A549 (cell line): ENCODE results near the gene SMIM11. TPM values are rescaled to one million over a fixed set of nuclear protein-coding genes. Genes with fewer than 3 reads are reported as not detected.
A peak's percentile ranks its signal among the peaks of the same experiment; 100 is the strongest.
"Not testable (repeated sequence)": the region's sequence is repeated elsewhere in the genome, so short reads cannot be mapped to it uniquely, and the experiment has no call there.

ENCODE experiments used
- ATAC-seq, 2 experiments: fragments of 200-7000 bp in 1 of 2; fragments of >200 bp in 1 of 2; cut with Nextera tagmentation in 1 of 2; cut with Tn5 transposase in 1 of 2; 3 replicates each; pipeline versions ENCODE4 v1.8.0 to v1.9.1; 2018 to 2020; ENCODE audit warnings: mild to moderate bottlenecking in 1 of 2, moderate library complexity in 1 of 2
- CTCF ChIA-PET: fragments of 300-600 bp; sonication (Branson Sonifier 250); formaldehyde crosslinking; extraction: SDS; loops from one replicate; lab custom pipeline; 2021; ENCODE audit warnings: antibody characterized with exemption, inconsistent platforms; lab: Yijun Ruan, JAX
- POLR2A ChIA-PET: fragments of 350-600 bp; formaldehyde crosslinking; extraction: SDS; loops from one replicate; lab custom pipeline; 2021; ENCODE audit warnings: antibody characterized with exemption, inconsistent platforms; lab: Yijun Ruan, JAX
- DNase-seq, 2 experiments: peaks; one replicate each; pipeline versions ENCODE4 v3.0.0 to v3.0.0-alpha.2; 2011 to 2016; ENCODE audit warnings: low read depth in 1 of 2, low spot score in 1 of 2
- FAIRE-seq: peaks from 2 replicates; lab custom pipeline; 2011; peaks lifted over from hg19 to GRCh38; lab: Jason Lieb, UNC
- H3K27ac ChIP-seq, 2 experiments: fragments of >200 bp; sonication (Bioruptor Twin); formaldehyde crosslinking; 3 replicates each; pipeline ENCODE4 v1.5.1; 2016 to 2017
- H3K4me1 ChIP-seq: fragments of >200 bp; sonication (Bioruptor Twin); formaldehyde crosslinking; 3 replicates; pipeline ENCODE4 v1.6.1; 2016
- H3K4me2 ChIP-seq: fragments of >200 bp; sonication (Bioruptor Twin); formaldehyde crosslinking; 3 replicates; pipeline ENCODE4 v1.6.1; 2016
- H3K4me3 ChIP-seq: fragments of >200 bp; sonication (Bioruptor Twin); formaldehyde crosslinking; 3 replicates; pipeline ENCODE4 v1.5.1; 2016
- H3K9me3 ChIP-seq: fragments of >200 bp; sonication (Bioruptor Twin); formaldehyde crosslinking; 3 replicates; pipeline ENCODE4 v1.6.1; 2016
- CHD4 ChIP-seq: fragments of 200-600 bp; sonication (generic); IDR thresholded peaks from 2 replicates; pipeline ENCODE4 v1.6.1; 2016; ENCODE audit warnings: antibody characterized with exemption, mild to moderate bottlenecking, borderline replicate concordance
- EP300 ChIP-seq, 2 experiments: fragments of >200 bp; sonication (Bioruptor Twin); formaldehyde crosslinking; IDR thresholded peaks; 2 replicates in 1 of 2; 3 replicates in 1 of 2; pipeline ENCODE4 v1.6.1; 2016 to 2017
- ESRRA ChIP-seq: fragments of 150-350 bp; IDR thresholded peaks from 2 replicates; pipeline ENCODE4 v1.6.1; 2014; ENCODE audit warnings: mild to moderate bottlenecking, low read length, borderline replicate concordance
- HDAC2 ChIP-seq: fragments of 200-600 bp; sonication (generic); IDR thresholded peaks from 2 replicates; pipeline ENCODE4 v1.6.1; 2016
- HOXA7 ChIP-seq: fragments of 250-450 bp; sonication (Bioruptor Pico); IDR thresholded peaks from 2 replicates; pipeline ENCODE4 v1.5.0; 2020; ENCODE audit warnings: mild to moderate bottlenecking, moderate library complexity
- HOXB5 ChIP-seq: fragments of 250-450 bp; sonication (Bioruptor Pico); IDR thresholded peaks from 2 replicates; pipeline ENCODE4 v1.5.0; 2020; ENCODE audit warnings: mild to moderate bottlenecking, moderate library complexity
- JUN ChIP-seq, 2 experiments: fragments of >200 bp; sonication (Bioruptor Twin); formaldehyde crosslinking; IDR thresholded peaks; 2 replicates in 1 of 2; 3 replicates in 1 of 2; pipeline ENCODE4 v1.6.1; 2016 to 2017
- KDM1A ChIP-seq: fragments of 200-600 bp; sonication (generic); IDR thresholded peaks from 2 replicates; pipeline ENCODE4 v1.6.1; 2016; ENCODE audit warnings: low read depth, mild to moderate bottlenecking
- MAFK ChIP-seq: fragments of 450-650 bp; IDR thresholded peaks from 2 replicates; pipeline ENCODE4 v1.6.1; 2014; ENCODE audit not compliant: partially characterized antibody
- NR3C1 ChIP-seq: fragments of >200 bp; sonication (Bioruptor Twin); formaldehyde crosslinking; IDR thresholded peaks from 3 replicates; pipeline ENCODE4 v1.6.1; 2017
- POLR2A ChIP-seq: IDR thresholded peaks from 2 replicates; pipeline ENCODE4 v1.6.1; 2012; ENCODE audit warnings: mild to moderate bottlenecking, low read length
- RNF2 ChIP-seq: fragments of 200-600 bp; sonication (generic); IDR thresholded peaks from 2 replicates; pipeline ENCODE4 v1.6.1; 2016; ENCODE audit warnings: low read depth, mild to moderate bottlenecking, antibody characterized with exemption, moderate library complexity, borderline replicate concordance
- ZFP36 ChIP-seq: fragments of 450-650 bp; IDR thresholded peaks from 2 replicates; pipeline ENCODE4 v1.6.1; 2014; ENCODE audit warnings: borderline replicate concordance; ENCODE audit not compliant: partially characterized antibody
- WGBS: methylation state at CpG from one replicate; pipeline ENCODE4 v1.1.6; 2017; ENCODE audit errors: missing lambda C conversion rate; 5-methylcytosine and 5-hydroxymethylcytosine counted together
- polyA plus RNA-seq, 4 experiments: library from polyadenylated mRNA; depleted of rRNA in 3 of 4; stranded (reverse); fragments of >200 nt; fragmentation: RNase III in 1 of 4; extraction: RNeasy Plus Mini Kit Qiagen cat#74134 plus additional on column Dnase treatment in 1 of 4; gene quantifications; 2 replicates in 3 of 4; 3 replicates in 1 of 4; pipeline ENCODE4 v1.2.3, GENCODE V29; 2011 to 2017
- TF ChIP-seq, protein P1 (sequence below): fragments of >200 bp; sonication (Bioruptor Twin); formaldehyde crosslinking; IDR thresholded peaks from 3 replicates; pipeline ENCODE4 v1.5.1; 2016
- TF ChIP-seq, protein P2 (sequence below): fragments of >200 bp; sonication (Bioruptor Twin); formaldehyde crosslinking; IDR thresholded peaks from 3 replicates; pipeline ENCODE4 v1.6.1; 2016
- TF ChIP-seq, protein P3 (sequence below): IDR thresholded peaks from 2 replicates; pipeline ENCODE4 v1.6.1; 2012
- TF ChIP-seq, protein P4 (sequence below): fragments of 150-350 bp; IDR thresholded peaks from 2 replicates; pipeline ENCODE4 v1.6.1; 2014; ENCODE audit warnings: low read depth, mild to moderate bottlenecking, low read length

The SMIM11 gene
- polyA plus RNA-seq, 2 of the 4 experiments (the other 2 are of a cell fraction): 16.9 to 22.8 TPM

DNA sequence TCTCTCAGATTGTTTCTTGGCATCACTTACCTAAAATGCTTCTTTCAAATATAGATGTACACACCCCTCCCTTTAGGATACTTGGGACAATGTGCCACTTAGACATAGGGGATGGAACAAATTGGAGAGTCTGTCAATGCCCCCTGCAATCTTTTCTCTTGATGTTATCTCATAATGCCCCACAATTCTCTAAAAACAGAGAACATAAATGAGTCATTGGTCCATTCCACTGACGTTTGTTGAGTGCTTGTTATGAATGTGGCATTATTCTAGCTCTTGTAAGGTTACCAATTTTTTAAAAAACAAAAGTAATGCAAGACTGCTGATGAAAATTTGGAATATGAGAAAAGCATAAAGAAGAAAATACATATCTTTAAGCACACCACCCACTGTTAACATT, 5.6 kb upstream of the SMIM11 start:
- 8% methylated on average over 1 of the region's 1 CpG for WGBS
- DNase-seq (no peak), FAIRE-seq (no peak), ATAC-seq (no peak)
- Histone ChIP-seq H3K9me3 (no peaks in the 10 kb centered on the region), H3K4me1 (0 out of 3 replicates have a peak, but pooled peaks cover 4% of the 10 kb centered on the region), H3K27ac (no peak overlapping the region), H3K4me2 (no peak overlapping the region), H3K4me3 (no peak overlapping the region)
- ChIA-PET POLR2A (no interaction called here), CTCF (no interaction called here)
- TF ChIP-seq CHD4: no peak
- TF ChIP-seq, protein P1, sequence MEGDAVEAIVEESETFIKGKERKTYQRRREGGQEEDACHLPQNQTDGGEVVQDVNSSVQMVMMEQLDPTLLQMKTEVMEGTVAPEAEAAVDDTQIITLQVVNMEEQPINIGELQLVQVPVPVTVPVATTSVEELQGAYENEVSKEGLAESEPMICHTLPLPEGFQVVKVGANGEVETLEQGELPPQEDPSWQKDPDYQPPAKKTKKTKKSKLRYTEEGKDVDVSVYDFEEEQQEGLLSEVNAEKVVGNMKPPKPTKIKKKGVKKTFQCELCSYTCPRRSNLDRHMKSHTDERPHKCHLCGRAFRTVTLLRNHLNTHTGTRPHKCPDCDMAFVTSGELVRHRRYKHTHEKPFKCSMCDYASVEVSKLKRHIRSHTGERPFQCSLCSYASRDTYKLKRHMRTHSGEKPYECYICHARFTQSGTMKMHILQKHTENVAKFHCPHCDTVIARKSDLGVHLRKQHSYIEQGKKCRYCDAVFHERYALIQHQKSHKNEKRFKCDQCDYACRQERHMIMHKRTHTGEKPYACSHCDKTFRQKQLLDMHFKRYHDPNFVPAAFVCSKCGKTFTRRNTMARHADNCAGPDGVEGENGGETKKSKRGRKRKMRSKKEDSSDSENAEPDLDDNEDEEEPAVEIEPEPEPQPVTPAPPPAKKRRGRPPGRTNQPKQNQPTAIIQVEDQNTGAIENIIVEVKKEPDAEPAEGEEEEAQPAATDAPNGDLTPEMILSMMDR: no peak
- TF ChIP-seq POLR2A: no peak
- TF ChIP-seq ZFP36: no peak
- TF ChIP-seq EP300 (IDR thresholded peaks at IDR 0.05): no peak
- no peak for TF ChIP-seq HOXA7 (CRISPR knock-in tag)
- TF ChIP-seq, protein P2, sequence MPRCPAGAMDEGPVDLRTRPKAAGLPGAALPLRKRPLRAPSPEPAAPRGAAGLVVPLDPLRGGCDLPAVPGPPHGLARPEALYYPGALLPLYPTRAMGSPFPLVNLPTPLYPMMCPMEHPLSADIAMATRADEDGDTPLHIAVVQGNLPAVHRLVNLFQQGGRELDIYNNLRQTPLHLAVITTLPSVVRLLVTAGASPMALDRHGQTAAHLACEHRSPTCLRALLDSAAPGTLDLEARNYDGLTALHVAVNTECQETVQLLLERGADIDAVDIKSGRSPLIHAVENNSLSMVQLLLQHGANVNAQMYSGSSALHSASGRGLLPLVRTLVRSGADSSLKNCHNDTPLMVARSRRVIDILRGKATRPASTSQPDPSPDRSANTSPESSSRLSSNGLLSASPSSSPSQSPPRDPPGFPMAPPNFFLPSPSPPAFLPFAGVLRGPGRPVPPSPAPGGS: no peak
- TF ChIP-seq, protein P3, sequence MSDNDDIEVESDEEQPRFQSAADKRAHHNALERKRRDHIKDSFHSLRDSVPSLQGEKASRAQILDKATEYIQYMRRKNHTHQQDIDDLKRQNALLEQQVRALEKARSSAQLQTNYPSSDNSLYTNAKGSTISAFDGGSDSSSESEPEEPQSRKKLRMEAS: no peak
- no peak for TF ChIP-seq KDM1A
- TF ChIP-seq HDAC2: no peak
- TF ChIP-seq, all 56 proteins: peak for 0

DNA sequence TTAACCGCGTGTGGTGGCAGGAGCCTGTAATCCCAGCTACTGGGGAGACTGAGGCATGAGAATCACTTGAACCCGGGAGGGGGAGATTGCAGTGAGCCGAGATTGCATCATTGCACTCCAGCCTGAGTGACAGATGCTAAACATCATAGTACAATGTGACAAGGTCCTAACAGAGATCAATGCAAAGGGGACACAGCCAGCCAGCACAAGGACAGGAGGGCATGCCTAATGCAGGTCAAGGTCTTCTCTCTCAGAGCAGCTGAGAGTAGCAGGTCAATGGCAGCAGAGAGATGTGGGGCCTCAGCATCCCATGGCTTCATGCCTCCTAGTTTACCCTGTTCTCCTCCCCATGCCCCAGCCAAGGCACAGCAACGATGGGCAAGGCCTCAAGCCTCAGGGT, 3.0 kb upstream of the SMIM11 start:
- 60% methylated on average over 5 of the region's 5 CpGs for WGBS
- ATAC-seq: no peak
- Histone ChIP-seq H3K4me3 (no peak overlapping the region), H3K9me3 (no peaks in the 10 kb centered on the region), H3K27ac (no peak overlapping the region), H3K4me1 (no peaks in the 10 kb centered on the region), H3K4me2 (no peak overlapping the region)
- POLR2A ChIA-PET: no interaction called here
- TF ChIP-seq EP300 (IDR thresholded peaks at IDR 0.05): no peak
- no peak for TF ChIP-seq MAFK
- no peak for TF ChIP-seq JUN (IDR thresholded peaks at IDR 0.05)
- TF ChIP-seq NR3C1: no peak
- TF ChIP-seq HOXB5: no peak
- no peak for TF ChIP-seq RNF2
- TF ChIP-seq, protein P4, sequence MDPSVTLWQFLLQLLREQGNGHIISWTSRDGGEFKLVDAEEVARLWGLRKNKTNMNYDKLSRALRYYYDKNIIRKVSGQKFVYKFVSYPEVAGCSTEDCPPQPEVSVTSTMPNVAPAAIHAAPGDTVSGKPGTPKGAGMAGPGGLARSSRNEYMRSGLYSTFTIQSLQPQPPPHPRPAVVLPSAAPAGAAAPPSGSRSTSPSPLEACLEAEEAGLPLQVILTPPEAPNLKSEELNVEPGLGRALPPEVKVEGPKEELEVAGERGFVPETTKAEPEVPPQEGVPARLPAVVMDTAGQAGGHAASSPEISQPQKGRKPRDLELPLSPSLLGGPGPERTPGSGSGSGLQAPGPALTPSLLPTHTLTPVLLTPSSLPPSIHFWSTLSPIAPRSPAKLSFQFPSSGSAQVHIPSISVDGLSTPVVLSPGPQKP: no peak
- no peak for TF ChIP-seq ESRRA
- CTCF ChIA-PET: interaction anchor here (1.1 to 2.3 kb wide), 3 partner anchors 10 to 258 kb away, joined by 3 to 10 read pairs (median 3); no protein-coding TSS in a partner anchor
- FAIRE-seq: no peak
- no peak for DNase-seq

DNA sequence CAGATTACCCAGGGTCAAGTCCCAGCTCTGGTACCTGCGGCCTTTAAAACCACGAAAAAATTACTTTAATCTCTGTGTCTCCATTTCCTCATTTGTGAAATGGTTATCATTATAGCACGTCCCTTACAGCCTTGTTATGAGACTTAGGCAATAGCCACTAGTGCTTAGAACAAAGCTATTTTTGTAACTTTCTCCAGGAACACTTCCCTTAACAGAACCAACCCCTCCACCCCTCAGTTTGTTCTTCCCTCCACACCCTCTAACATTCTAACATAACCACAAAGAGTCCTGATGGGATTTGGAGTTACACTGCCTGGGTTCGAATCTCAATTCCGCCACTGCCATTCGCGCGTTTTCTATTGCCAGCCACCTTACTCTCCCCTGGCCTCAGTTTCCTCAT, 845 bp upstream of the SMIM11 start:
- ATAC-seq, H3K9me3 ChIP-seq, DNase-seq, H3K27ac ChIP-seq, H3K4me1 ChIP-seq, FAIRE-seq, H3K4me2 ChIP-seq, POLR2A ChIA-PET, H3K4me3 ChIP-seq: not testable (repeated sequence)
- CTCF ChIA-PET: interaction anchor here (1.3 kb wide), 1 partner anchor 451 kb away, joined by 4 read pairs; no protein-coding TSS in a partner anchor
- WGBS: no CpG with 5 or more reads among the region's 8 CpGs

DNA sequence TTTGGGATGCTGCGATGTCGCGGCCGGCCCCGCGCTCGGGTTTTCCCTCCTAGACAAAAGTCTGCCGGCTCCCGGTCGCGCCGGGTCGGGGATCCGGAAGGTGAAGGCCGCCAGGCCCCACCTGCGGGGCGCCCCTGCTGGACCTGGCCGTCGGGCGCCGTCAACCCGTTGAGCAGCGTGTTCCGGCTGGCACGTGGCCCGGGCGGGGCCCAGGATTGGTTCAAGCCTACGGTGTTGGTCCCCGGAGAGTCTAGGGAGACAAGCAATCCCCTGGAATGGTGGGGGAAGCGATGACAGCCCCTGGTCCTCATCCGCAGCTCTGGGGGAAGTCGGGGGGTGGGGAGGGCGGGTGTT, 289 bp downstream of the SMIM11 start:
- ATAC-seq: peak; percentile 86 to 92
- H3K4me2 ChIP-seq, H3K27ac ChIP-seq, DNase-seq, H3K4me3 ChIP-seq, H3K9me3 ChIP-seq, POLR2A ChIA-PET, CTCF ChIA-PET, H3K4me1 ChIP-seq, FAIRE-seq: not testable (repeated sequence)
- no CpG with 5 or more reads among the region's 33 CpGs for WGBS

DNA sequence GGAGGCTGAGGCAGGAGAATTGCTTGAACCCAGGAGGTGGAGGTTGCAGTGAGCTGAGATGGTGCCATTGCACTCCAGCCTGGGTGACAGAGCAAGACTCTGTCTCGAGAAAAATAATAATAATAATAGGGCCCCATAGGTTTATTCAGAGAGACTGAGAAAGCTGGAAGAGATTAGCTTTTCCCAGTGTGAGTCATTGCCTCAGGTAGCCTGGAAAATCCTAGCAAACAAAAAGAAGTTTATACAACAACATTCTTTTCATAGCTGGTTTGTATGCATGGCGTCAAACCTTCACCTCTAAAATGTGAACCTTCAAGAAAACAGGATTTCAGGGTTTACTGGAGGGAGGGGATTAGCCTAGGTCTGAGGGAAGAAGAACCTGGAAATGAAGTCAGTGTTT, 7.8 kb downstream of the SMIM11 start:
- H3K9me3 ChIP-seq, H3K27ac ChIP-seq, H3K4me2 ChIP-seq, CTCF ChIA-PET, POLR2A ChIA-PET, H3K4me3 ChIP-seq, H3K4me1 ChIP-seq, ATAC-seq, DNase-seq, FAIRE-seq: not testable (repeated sequence)
- no CpG with 5 or more reads among the region's 2 CpGs for WGBS

DNA sequence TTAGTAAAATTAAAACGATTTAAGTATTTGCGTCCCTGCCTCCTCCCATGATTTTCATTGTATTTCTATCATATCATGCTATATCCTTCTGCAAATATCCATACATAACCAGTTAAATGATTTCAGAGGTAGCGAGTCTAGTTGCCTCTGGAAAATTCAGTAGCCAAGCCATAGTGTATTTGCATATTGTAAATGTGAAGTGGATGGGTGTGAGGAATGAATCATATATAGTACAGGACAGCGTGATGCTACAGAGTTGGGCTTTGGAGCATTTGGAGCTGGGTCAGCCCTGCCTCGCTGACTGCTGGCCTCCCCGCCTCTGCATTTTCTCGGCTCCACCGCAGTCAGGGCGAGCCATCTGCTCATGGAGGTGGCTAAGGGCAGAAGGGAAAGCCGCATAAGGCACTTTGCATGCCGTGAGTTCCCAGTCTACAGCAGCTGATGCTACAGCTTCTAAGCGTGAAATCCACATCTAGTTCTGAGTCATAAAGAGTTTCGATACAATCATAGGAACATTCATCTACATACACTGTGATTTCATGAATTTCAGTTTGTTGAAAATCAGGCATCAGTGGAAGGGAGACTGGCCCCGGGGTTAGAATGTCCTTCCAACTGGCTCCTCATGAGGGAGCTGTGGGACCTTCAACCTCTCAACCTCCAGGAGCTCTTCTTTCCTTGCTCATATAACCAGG, 8.6 kb downstream of the SMIM11 start:
- DNase-seq, H3K4me2 ChIP-seq, FAIRE-seq, POLR2A ChIA-PET, CTCF ChIA-PET, H3K9me3 ChIP-seq, H3K27ac ChIP-seq, H3K4me1 ChIP-seq, H3K4me3 ChIP-seq: not testable (repeated sequence)
- WGBS: no CpG with 5 or more reads among the region's 14 CpGs
- ATAC-seq: peak in 1 of 2 experiments; percentile 41; a peak in 1 of 6 replicates
